Stimulated activated CD4-positive, alpha-beta T cell treated with anti-CD3 and anti-CD28 coated beads, Interleukin-15, amount 100 ng/mL, for 48 hours (primary cell): ENCODE measurements around the gene TREH.
"Not testable (repeated sequence)": the region's sequence is repeated elsewhere in the genome, so short reads cannot be mapped to it uniquely, and the experiment has no call there.

Source experiments
- DNase-seq, 2 donors: peaks; one replicate each; pipeline ENCODE4 v3.0.0-alpha.2; 2020; ENCODE audit warnings: low read depth in 2 of 2

The TREH gene

GRCh38 chr11:118612378-118612777 lies 67.1 kb downstream of the TREH start:
- DNase-seq, result no peak

DNA sequence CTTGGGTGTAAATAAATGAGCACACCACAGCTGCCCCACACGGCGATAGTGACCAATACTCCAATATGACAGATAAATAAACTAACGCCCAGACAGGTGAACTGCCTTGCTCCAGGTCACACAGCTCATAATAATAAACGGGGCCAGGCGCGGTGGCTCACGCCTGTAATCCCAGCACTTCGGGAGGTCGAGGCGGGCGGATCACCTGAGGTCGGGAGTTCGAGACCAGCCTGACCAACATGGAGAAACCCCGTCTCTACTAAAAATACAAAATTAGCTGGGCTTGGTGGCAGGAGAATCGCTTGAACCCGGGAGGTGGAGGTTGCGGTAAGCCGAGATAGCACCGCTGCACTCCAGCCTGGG lies 68.0 kb downstream of the TREH start:
- DNase-seq, result not testable (repeated sequence)

DNA sequence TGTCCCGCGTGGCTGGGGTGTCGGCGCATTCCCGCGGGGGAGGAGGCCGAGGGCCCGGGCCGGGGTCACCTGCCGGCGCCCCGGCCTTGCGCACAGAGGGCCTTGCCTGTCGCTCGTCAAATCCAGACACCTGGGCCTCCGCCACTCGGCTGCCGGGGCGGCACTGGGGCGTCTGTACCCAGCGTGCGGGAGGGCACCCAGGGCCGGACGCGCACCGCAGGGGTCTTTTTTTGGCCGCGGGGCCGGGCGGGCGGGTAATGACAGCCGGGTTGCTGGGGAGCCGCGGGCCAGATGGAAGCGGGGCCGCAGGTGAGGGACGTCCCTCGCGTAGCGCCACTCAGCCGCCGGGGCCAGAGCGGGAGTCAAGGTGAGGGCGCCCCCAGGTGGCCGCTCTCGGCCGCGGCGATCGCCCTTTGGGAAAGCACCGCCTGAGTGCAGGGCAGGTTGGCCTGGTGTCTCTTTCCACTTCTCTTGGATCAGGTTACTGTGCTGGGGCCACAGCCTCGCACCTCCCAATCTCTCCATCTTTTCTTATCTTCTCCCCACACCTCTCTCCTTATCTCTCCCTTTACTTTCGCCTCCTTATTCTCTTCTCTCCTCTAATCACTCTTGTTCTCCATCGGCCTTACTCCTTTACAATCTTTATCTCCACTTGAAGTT lies 68.5 kb downstream of the TREH start:
- DNase-seq, result peak; percentile 64 to 78

GRCh38 chr11:118610225-118610772 lies 69.2 kb downstream of the TREH start:
- no peak for DNase-seq

DNA sequence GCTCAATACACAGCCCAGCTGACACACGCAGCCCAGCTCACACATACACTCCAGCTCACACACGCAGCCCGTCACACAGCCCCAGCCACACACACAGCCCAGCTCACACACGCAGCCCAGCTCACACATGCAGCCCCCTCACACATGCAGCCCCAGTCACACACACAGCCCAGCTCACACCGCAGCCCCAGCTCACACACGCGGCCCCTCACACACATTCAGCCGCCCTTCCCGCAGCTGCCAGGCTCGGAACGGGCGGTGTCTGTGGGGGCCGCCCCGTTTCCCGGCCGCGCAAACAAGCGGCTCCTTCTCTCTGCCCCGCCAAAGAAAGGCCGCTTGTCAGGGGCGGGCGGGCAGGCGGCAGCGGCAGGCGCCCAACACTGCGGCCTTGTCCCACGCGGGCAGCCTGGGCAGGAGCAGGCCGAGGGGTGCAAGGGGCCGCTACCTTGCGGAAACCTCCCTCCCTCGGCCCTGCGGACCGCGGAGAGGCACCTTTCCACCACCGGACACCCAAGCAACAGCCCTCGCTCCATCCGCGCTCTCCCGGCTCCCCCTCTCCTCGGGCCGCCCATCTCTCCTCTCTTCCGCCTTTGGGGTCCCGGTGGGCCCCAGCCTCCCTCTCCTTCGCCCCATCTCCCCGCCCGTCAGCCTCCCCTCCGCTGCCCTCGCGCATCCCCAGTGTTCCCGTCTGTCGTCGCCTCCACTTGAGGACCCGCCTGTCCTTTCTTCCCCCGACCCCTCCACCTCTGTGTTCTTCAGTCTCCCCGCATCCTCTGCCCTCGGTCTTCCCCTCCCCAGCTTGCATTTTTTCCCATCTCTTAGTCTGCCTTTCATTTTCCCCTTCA lies 69.8 kb downstream of the TREH start:
- peak in 1 of 2 donors; percentile 12 for DNase-seq

DNA sequence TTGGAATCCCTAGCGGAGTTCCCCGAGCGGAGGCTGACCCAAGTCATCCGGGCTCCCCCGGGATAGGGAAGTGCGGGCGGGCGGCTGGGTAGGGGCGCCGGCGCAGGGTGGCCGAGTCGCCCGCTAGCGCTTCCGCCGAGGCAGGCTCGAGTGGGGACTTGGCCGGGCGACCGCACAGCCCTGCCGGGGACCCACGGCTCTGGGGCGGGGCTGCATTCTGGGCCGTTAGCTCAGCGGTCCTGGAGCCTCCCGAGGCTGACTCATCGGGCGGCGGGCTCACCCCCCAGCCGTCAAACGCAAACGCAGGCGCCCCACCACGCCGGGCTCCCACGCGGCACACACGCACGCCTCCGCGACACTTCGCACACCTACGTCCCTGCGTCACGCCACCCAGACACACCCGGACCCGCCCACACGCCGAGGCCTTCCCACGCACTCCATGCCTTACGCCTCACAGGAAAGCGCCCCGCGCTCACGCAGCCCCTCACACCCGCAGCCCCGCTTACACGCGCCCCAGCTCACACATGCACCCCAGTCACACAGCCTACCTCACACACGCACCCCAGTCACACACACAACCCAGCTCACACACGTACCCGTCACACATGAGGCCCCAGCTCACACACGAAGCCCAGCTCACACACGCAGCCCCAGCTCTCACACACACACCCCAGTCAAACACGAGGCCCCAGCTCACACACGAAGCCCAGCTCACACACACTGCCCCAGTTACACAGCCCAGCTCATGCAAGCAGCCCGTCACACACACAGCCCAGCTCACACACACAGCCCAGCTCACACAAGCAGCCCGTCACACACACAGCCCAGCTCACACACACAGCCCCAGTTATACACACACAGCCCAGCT lies 70.9 kb downstream of the TREH start:
- peak; percentile 36 to 45 for DNase-seq

DNA sequence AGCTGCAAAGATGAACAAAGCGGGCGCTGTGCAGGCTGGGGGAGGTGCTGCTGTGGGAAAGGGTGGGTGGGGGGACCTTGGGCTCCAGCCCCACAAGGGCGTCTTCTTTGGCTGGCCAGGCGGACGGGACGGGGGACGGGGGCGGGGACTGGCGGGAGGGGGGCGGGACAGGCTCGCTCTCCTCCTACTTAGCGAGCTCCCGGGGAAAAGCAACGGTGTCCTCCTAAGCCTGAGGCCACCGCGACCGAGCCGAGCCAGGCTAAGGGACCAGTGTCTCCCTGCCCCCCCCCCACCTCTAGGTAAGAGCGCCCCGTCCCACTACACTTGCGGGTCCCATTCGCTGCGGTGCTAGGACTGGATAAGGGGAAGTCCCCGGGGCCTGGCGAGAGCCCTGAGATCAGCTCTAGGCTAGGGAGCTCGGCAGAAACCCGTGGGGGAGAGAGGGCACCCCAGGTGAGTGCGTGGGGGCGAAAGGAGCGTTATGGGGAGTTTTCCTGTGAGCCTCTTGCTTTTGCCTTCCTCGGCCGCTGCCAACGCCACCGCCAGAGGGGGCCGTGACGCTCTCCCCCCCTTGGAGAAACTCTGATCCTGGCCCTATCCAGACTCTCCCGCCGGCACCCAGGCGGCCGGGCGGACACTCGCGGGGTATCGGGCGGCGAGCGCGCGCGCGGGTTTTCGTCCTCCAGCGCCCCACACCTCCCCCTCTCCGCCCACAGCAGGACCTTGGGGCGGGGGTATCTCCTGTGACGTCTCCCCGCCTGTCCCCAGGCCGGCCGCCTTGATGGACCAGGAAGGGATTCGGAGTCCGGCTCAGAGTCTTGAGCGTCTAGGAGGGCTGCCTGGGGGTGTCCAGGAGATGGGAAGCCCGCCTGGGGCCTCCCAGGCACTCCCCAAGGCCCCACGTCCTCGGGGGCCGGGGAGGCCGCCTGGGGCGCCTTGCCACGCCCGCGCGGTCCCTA lies 71.8 kb downstream of the TREH start, which contains the start of gene PHLDB1:
TSS of gene PHLDB1 (plus strand) at position 215 of the 959 bp plus-strand sequence. CDS start 6,222 bp downstream, outside the sequence.
- DNase-seq, result peak in 1 of 2 donors; percentile 16
